ENCODE results near the gene RAPSN.
A peak's percentile ranks its signal among the peaks of the same experiment; 100 is the strongest.

RAPSN gene

DNA sequence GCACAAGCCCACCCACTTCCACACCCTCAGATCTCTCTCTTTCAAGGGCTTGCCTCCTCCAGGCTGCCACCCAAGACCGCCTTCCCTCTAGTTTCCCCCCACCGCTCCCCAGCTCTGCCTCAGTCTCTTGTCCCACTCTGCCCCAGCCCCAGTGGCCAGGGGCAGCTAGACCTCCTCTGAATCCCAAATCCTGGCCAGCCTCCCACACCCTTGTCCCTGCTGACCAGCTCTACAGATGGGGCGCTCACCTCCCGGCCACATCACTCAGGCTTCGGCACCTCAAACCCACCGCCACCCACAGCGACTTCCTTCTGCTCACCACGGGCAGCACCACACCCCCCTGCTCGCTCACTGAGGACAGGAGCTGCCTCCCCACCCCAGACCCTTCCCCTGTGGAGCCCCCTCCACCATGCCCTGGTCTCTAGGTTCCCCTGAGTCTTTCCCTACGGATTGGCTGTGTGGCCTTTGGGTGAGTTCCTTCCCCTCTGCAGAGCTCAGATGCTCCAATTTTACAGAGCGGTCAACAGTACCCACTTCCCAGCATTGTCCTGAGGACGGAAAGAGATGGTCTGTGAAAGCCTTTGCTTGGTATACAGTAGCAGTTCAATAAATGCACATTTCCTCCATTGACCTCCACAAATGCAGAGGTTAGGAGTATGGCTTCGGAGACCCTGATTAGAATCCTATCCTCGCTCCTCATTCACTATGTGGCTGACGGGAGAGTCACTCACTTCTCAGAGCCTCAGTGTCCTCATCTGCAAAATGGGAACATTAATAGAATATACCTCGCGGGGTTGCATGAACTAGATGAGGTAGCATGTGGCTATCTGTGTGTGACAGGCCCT is 59.1 kb downstream of the RAPSN start (continued):
- TF ChIP-seq, protein P1, sequence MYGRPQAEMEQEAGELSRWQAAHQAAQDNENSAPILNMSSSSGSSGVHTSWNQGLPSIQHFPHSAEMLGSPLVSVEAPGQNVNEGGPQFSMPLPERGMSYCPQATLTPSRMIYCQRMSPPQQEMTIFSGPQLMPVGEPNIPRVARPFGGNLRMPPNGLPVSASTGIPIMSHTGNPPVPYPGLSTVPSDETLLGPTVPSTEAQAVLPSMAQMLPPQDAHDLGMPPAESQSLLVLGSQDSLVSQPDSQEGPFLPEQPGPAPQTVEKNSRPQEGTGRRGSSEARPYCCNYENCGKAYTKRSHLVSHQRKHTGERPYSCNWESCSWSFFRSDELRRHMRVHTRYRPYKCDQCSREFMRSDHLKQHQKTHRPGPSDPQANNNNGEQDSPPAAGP (tag by site-specific recombination; IDR thresholded peaks at IDR 0.05) = no peak
- TF ChIP-seq EGR2 (tag by site-specific recombination; IDR thresholded peaks at IDR 0.05; ENCODE audit: low read depth) (peak; percentile 50), ZFHX2 (tag by site-specific recombination; conservative IDR thresholded peaks at IDR 0.05) (peak; percentile 20; the same call in 1 of the 2 replicates), ZBTB7A (tag by site-specific recombination; IDR thresholded peaks at IDR 0.05; ENCODE audit: low read depth) (no peak)

DNA sequence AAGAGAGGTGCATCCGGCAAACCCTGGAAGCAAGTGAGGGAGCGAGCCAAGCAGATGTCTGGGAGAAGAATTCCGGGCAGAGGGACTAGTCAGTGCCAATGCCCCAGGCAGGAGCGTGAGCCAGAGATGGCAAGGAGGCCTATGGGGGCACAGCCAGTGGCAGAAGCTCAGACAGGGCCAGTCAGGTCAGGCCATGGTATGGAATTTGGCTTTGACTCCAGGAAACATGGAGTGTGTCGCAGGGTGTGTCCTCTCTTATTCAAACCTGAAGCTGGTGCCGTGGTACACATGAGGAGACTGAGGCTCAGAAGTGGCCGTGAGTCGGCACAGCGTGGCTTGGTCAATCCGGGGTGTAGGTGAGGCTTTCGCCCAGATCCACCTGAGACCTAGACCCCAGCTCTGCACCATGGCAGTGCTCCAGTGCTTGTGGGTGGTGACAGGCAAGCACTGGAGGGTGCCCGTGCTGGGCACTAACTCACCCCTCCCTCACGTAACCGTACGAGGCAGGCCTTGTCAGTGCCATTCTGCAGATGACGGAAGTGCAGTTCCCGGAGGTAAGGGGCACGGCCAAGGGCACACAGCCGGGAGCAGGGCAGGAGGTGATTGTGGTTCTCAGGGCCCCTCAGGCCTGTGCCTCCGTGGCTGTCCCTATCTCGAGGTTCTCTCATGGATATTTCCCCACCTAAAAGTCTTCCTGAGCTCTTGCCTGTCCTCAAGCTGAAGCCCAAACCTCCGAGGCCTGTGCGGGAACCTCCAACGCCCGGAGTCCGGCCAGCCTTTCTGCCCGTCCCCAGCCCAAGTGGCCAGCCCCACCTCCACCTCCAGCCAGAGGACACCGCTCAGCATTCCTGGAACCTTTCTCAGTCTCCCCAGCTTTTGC is 60.0 kb downstream of the RAPSN start:
- Histone ChIP-seq H3K4me3 (ENCODE audit: low read depth, low read length) (no peak overlapping the region), H3K4me1 (ENCODE audit: control insufficient read depth, insufficient read depth, low read length) (no peaks in the 10 kb centered on the region), H3K9me3 (ENCODE audit: control insufficient read depth, insufficient read depth, low read depth, low read length) (no peaks in the 10 kb centered on the region), H3K27ac (ENCODE audit: extremely low read depth, low read depth, low read length) (no peak overlapping the region), H3K36me3 (ENCODE audit: control insufficient read depth in 2 of 2, insufficient read depth in 1 of 2, low read length in 2 of 2) (no peaks in the 10 kb centered on the region)
- POLR2A ChIA-PET = no interaction called here
- no peak for TF ChIP-seq ZBTB17 (tag by site-specific recombination; IDR thresholded peaks at IDR 0.05)
- TF ChIP-seq ZNF239 (tag by site-specific recombination; IDR thresholded peaks at IDR 0.05) = peak; percentile 89
- no peak for TF ChIP-seq ZFP69B (tag by site-specific recombination; IDR thresholded peaks at IDR 0.05)
- TF ChIP-seq SETDB1 (IDR thresholded peaks at IDR 0.05; ENCODE audit: insufficient read length, low read length) = no peak
- CTCF ChIA-PET = interaction anchor here (1.0 to 5.6 kb wide), 3 partner anchors 10 to 23 kb away, joined by 4 to 37 read pairs (median 7); no protein-coding TSS in a partner anchor

DNA sequence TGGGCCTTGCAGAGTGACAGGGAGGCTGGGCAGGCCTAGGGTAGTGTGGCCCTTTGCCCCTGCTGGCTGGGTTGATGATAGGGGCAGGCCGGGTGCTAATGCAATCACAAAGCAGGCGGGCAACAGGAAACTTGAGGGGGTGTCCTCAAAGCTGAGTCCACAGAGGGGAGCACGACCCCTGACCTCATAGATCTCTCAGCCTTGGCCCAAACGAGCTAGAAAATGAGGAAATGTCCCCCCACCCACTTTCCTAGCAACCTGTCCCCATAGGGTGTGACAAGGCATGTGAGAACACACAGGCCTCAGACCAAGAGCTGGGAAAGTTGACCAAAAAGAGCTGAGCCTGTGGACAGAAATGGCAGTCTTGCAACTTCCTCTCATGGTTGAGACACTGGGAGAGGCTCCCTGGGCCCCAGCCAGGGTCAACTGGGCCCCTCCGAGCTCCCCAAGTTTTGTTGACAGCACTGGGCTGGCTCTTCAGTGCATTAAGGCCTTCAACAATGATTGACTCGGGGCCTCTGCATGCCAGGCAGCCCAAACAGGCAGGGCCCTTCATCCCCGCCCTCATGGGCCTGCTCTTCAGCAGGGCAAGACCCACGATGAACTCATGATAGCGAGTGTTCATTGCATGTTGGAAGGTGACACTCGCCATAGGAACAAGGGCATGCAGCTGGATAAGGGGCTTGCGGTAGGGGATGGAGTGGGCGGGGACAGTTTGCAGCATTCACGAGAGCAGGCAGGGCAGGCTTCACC is 60.8 kb downstream of the RAPSN start:
- H3K4me3 ChIP-seq (ENCODE audit: low read depth, low read length) = no peak overlapping the region
- TF ChIP-seq IKZF3 (tag by site-specific recombination; IDR thresholded peaks at IDR 0.05) (no peak), ZBTB20 (tag by site-specific recombination; IDR thresholded peaks at IDR 0.05) (no peak), HOXD13 (CRISPR knock-in tag; IDR thresholded peaks at IDR 0.05; ENCODE audit: borderline replicate concordance) (no peak), ZNF544 (tag by site-specific recombination; IDR thresholded peaks at IDR 0.05) (no peak), HOXC10 (CRISPR knock-in tag; IDR thresholded peaks at IDR 0.05) (no peak), ZNF610 (tag by site-specific recombination; IDR thresholded peaks at IDR 0.05; ENCODE audit: borderline replicate concordance) (no peak), ZBTB48 (tag by site-specific recombination; IDR thresholded peaks at IDR 0.05) (no peak)
- no peak overlapping the region for H3K27ac ChIP-seq (ENCODE audit: extremely low read depth, low read depth, low read length)
- no peaks in the 10 kb centered on the region for H3K36me3 ChIP-seq (ENCODE audit: control insufficient read depth in 2 of 2, insufficient read depth in 1 of 2, low read length in 2 of 2)
- ChIA-PET POLR2A (no interaction called here), CTCF (interaction anchor here (1.0 to 5.6 kb wide), 3 partner anchors 11 to 24 kb away, joined by 4 to 37 read pairs (median 7); no protein-coding TSS in a partner anchor)
- no peaks in the 10 kb centered on the region for H3K9me3 ChIP-seq (ENCODE audit: control insufficient read depth, insufficient read depth, low read depth, low read length)
- H3K4me1 ChIP-seq (ENCODE audit: control insufficient read depth, insufficient read depth, low read length) = no peaks in the 10 kb centered on the region
